ENCODE data around the gene PDE2A.

- TF ChIP-seq, protein P1, sequence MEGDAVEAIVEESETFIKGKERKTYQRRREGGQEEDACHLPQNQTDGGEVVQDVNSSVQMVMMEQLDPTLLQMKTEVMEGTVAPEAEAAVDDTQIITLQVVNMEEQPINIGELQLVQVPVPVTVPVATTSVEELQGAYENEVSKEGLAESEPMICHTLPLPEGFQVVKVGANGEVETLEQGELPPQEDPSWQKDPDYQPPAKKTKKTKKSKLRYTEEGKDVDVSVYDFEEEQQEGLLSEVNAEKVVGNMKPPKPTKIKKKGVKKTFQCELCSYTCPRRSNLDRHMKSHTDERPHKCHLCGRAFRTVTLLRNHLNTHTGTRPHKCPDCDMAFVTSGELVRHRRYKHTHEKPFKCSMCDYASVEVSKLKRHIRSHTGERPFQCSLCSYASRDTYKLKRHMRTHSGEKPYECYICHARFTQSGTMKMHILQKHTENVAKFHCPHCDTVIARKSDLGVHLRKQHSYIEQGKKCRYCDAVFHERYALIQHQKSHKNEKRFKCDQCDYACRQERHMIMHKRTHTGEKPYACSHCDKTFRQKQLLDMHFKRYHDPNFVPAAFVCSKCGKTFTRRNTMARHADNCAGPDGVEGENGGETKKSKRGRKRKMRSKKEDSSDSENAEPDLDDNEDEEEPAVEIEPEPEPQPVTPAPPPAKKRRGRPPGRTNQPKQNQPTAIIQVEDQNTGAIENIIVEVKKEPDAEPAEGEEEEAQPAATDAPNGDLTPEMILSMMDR (IDR thresholded peaks at IDR 0.05; ENCODE audit: low read depth, low read length) = no peak
- TF ChIP-seq EZH2phosphoT487 (IDR thresholded peaks at IDR 0.05; ENCODE audit: low read depth) = no peak
Observed at GRCh38 chr11:72652873-72653630, 21.2 kb downstream of the PDE2A start.
